GM19025 (cell line): ENCODE data around the gene LRRC39.

ENCODE experiments used
- ATAC-seq: cut with Tn5 transposase; IDR thresholded peaks from one replicate; pipeline ENCODE4 v1.9.1; 2021; ENCODE audit warnings: mild to moderate bottlenecking, low read depth, moderate library complexity; ENCODE audit not compliant: unreplicated experiment

The LRRC39 gene

GRCh38 chr1:100151679-100152078 is 26.4 kb downstream of the LRRC39 start:
- no peak for ATAC-seq

DNA sequence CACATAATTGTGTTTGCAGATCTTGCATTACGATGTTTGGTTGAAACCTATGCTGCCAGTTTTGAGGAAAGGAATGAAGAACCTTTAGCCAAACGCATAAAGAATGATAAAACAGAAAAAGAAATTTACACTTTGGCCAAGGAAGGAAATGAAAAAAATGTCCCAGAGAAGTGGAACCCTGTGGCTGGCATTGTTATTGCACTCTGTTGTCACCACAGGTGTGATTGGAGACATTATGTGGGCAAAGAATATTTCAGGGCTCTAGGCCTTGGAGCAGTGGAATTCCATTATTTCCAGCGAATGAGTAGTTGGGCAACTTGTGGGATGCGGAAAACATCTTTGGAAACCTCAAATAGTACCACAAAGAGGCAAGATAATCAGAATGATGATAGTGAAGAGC is 30.2 kb downstream of the LRRC39 start:
- no peak for ATAC-seq

- no peak for ATAC-seq
Measured at GRCh38 chr1:100146958-100147357, 31.1 kb downstream of the LRRC39 start.

DNA sequence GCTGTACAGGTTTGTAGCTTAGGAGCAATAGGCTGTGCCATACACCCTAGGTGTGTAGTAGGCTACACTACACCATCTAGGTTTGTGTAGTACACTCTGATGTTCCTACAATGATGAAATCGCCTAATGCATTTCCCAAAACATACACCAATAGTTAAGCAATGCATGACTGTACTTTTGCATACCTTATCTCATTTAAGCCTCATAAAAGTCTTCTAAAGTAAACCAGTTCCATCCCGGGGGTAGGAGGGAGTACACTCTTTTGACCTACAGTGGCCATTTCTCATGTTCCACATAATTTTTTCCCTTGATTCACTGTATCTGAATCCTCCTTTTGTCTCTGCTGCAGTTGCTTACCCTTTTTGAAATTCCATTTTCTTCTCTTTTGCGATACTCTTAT is 32.9 kb downstream of the LRRC39 start:
- ATAC-seq = no peak

DNA sequence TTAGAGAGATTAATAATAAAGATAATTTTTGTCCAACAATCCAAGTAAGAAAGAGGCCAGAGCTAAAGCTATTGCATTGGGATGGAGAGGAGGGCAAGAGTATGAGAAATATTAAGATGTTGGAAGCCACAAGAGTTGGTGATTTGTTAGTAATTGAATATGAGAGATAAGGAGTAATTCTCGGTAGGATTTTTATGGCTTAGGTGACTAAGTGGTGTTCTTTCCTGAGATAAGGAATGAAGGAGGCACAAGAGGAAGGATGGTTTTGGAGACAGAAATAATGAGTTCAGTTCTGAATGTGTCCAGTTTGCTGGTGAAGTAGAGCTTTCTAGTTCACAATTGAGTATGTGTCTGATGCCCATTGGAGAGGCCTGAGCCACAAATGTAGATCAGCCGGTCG is 35.7 kb downstream of the LRRC39 start:
- ATAC-seq = no peak

GRCh38 chr1:100141192-100141591 is 36.9 kb downstream of the LRRC39 start:
- ATAC-seq = no peak

- no peak for ATAC-seq
Measured at GRCh38 chr1:100137602-100138001, 40.5 kb downstream of the LRRC39 start.

DNA sequence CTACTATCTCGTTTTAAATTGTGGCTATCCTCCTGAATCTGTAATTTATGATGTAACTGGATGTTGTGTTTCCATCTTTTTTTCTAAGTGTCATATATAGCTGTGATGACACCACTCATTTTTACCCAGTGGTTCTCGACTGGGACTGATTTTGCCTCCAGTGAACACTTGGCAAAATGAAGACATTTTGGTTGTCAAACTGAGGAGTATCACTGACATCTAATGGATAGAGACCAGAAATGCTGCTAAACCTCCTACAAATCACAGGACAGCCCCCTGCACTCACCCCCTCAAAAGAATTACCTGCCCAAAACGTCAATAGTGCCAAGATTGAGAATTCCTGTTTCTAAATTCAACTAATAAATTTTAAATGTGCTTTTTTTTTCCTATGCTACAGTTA is 43.2 kb downstream of the LRRC39 start:
- no peak for ATAC-seq

DNA sequence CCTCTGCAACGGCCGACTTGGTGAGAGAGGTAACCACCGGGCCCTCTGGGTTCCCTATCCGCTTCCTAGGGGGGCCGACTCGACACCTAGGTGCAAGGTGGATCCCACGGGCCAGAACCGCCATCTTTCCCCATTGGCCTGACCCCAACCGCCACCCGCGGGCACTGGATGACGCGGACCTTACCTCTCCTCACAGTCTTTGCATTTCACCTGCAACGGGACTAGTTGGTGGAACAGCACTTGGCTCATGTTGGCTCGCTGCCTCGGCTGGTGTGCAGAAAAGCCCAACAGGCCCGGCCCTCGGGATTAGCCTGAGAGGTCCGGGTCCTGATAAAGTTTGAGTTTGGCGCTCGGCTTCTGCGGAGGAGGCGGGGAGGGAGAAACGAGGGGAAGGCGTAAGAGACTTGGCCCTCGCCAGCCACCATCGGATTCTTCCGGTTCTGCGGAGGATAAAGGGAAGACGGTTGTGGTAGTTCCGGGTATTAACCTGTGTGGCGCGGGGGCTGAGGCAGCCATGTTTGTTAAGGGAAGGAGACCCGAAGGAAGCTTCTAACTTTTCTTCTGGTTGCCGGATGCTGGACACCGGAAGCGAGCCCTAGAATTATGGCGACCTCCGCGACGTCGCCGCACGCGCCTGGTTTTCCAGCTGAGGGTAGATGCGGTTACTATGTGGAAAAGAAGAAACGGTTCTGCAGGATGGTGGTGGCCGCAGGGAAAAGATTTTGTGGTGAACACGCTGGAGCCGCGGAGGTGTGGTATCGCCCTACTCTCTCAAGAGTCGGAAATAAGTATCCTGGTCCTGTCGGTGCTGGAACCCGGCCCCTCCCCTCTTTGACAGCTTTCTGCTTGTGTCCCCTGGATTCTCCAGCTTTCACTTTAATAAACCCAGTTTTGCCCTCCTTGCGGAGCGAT is 45.2 kb downstream of the LRRC39 start, which contains the start of the genes SASS6 and TRMT13:
SASS6 (minus strand) TSS at position 365 of the 912 bp plus-strand sequence; CDS start at position 249, 116 bp downstream.
TRMT13 (plus strand) TSS at position 598 of the 912 bp plus-strand sequence; CDS start at position 604, 6 bp downstream.
- ATAC-seq = peak; percentile 92

GRCh38 chr1:100131623-100132022 is 46.4 kb downstream of the LRRC39 start:
- no peak for ATAC-seq

- no peak for ATAC-seq
Measured at GRCh38 chr1:100130552-100131077, 47.4 kb downstream of the LRRC39 start.

- no peak for ATAC-seq
Measured at GRCh38 chr1:100127226-100127625, 50.8 kb downstream of the LRRC39 start.

DNA sequence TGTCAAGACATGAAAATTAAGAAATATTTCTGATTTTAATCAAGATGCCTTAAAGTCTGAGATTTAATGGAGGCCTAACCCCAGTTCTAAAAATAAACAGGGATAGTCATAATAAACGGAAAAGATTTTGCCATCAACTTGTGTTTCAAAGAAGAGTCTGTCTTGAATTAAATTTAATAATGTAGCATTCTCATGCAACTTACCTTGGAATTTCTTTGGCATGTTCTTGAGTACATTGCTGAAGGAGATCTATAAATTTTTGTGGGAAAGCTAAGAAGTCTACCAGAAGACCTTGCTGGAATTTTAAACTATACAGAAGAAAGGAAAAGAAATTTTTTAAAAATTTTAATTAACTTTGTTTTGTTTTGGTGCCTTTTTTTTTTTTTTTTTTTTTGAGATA is 55.9 kb downstream of the LRRC39 start:
- ATAC-seq = no peak

DNA sequence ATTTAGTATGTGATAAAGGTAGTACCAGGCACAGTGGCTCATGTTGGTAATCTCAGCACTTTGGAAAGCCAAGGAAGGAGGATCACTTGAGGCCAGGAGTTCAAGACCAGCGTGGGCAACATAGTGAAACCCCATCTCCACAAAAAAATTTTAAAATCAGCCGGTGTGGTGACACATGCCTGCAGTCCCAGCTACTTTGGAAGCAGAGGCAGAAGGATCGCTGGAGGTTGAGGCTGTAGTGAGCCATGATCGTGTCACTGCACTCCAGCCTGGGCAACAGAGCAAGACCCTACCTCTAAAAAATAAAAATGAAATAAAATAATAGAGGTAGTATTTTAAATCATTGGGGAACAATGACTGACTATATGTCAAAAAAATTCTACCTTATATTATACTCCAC is 62.5 kb downstream of the LRRC39 start:
- no peak for ATAC-seq

GRCh38 chr1:100109554-100110066 is 68.4 kb downstream of the LRRC39 start:
- no peak for ATAC-seq

DNA sequence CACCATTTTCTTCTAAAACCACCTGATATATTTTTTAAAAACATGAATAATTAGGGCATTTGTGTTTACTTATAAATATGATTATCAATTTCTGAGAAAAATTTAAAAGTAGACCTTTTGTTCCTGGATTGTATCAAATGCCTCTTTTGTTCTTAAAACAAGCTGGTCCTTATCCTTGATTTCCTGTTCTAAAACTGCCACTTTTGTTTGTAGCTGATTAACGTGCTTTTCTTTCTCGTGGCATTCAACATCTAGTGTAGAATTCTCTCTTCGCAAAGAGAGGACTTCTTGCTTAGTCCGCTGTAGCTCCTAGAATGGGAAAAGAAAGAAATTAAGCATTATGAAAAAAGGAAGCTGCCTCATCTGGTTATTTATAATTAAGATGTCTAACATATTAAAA is 70.4 kb downstream of the LRRC39 start:
- ATAC-seq = no peak

- no peak for ATAC-seq
Measured at GRCh38 chr1:100101564-100101963, 76.5 kb downstream of the LRRC39 start.

GRCh38 chr1:100100202-100100601 is 77.9 kb downstream of the LRRC39 start:
- no peak for ATAC-seq
